ENCODE measurements around the gene PRKG1.

PRKG1 gene

DNA sequence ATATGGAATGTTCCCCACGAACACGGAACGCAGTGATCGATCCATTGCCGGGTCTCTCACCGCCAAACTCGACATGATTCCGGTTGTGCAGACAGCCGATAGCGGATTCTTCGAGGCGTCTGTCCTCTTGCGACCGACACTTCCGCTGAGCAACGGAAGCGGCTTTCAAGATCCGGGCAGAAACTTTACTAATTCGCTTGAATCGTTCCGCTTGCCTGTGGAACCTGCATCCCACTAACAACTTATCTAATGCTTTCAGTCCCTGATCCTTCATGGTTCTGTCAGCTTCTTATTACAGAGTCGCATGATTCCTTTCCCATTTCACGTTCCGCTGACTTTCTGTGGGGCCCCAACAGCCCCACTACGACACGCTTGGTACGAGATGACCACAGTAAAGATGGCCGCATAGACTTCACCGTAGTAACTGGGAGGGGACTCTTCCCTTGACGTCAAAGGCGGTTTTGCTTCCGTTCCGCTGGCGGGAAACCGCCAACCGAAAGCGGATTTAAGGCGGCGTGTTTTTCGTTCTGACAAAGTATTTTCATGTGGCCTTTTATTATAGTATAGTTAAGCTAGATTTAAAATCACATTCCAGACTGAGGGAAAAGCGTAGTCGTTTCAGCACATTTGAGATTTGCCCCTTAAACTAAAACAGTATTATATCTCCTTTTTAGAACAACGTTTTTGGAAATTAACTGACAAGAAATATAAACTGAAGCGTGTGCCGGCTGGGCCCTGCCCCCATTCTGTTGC is 625.4 kb downstream of the PRKG1 start, which contains the start of gene CSTF2T:
Gene CSTF2T (minus strand): TSS at position 121 of the 753 bp plus-strand sequence. CDS start 46 bp downstream, at position 75.
- FAIRE-seq (peak; percentile 95), DNase-seq (ENCODE audit: insufficient read length, low spot score) (no peak)
- TF ChIP-seq POLR2AphosphoS5 (IDR thresholded peaks at IDR 0.05; ENCODE audit: low read depth, low read length) (peak; percentile 86), PAX5 (IDR thresholded peaks at IDR 0.05; ENCODE audit: insufficient read depth, low read length, severe bottlenecking) (peak; percentile 33), POLR2A (IDR thresholded peaks at IDR 0.05; ENCODE audit: low read depth, low read length) (peak; percentile 87), SPI1 (IDR thresholded peaks at IDR 0.05; ENCODE audit: low read depth, low read length) (no peak), TAF1 (IDR thresholded peaks at IDR 0.05; ENCODE audit: low read depth, low read length) (peak; percentile 85), POU2F2 (IDR thresholded peaks at IDR 0.05; ENCODE audit: low read depth, low read length) (peak; percentile 46; the same call in 1 of the 2 replicates)

GRCh38 chr10:51700228-51700817 is 626.0 kb downstream of the PRKG1 start:
- TF ChIP-seq PAX5 (IDR thresholded peaks at IDR 0.05; ENCODE audit: insufficient read depth, low read length, severe bottlenecking) = no peak
- no peak for TF ChIP-seq POU2F2 (IDR thresholded peaks at IDR 0.05; ENCODE audit: low read depth, low read length)
- TF ChIP-seq POLR2AphosphoS5 (IDR thresholded peaks at IDR 0.05; ENCODE audit: low read depth, low read length) = no peak
- no peak for TF ChIP-seq SPI1 (IDR thresholded peaks at IDR 0.05; ENCODE audit: low read depth, low read length)
- TF ChIP-seq POLR2A (IDR thresholded peaks at IDR 0.05; ENCODE audit: low read depth, low read length) = no peak
- no peak for TF ChIP-seq TAF1 (IDR thresholded peaks at IDR 0.05; ENCODE audit: low read depth, low read length)
- no peak for DNase-seq (ENCODE audit: insufficient read length, low spot score)
- no peak for FAIRE-seq

DNA sequence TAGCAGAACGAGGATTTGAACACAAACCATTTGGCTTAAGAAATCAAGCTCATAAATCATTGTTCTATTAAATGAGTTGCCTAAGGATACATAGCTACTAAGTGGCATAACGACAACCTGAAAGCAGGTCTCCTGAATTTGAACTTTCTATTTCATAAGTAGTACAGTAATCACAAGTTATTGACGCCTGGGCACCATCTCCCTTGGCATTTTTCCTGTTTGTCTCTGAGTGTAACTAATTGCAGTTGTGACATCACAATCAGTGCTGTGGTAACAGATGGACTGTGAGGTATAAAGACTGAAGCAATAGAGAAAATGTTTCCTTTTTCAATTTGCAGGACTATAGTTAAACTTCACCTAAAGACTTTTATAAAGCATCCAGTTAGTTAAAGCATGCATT is 631.5 kb downstream of the PRKG1 start:
- DNase-seq (ENCODE audit: insufficient read length, low spot score) = no peak
- no peak for FAIRE-seq
- no peak for TF ChIP-seq POU2F2 (IDR thresholded peaks at IDR 0.05; ENCODE audit: low read depth, low read length)
- TF ChIP-seq POLR2AphosphoS5 (IDR thresholded peaks at IDR 0.05; ENCODE audit: low read depth, low read length) = no peak
- no peak for TF ChIP-seq SPI1 (IDR thresholded peaks at IDR 0.05; ENCODE audit: low read depth, low read length)
- TF ChIP-seq TAF1 (IDR thresholded peaks at IDR 0.05; ENCODE audit: low read depth, low read length) = no peak
- no peak for TF ChIP-seq POLR2A (IDR thresholded peaks at IDR 0.05; ENCODE audit: low read depth, low read length)
- TF ChIP-seq PAX5 (IDR thresholded peaks at IDR 0.05; ENCODE audit: insufficient read depth, low read length, severe bottlenecking) = no peak

- no peak for DNase-seq (ENCODE audit: insufficient read length, low spot score)
- FAIRE-seq = no peak
- TF ChIP-seq POLR2AphosphoS5 (IDR thresholded peaks at IDR 0.05; ENCODE audit: low read depth, low read length) (no peak), SPI1 (IDR thresholded peaks at IDR 0.05; ENCODE audit: low read depth, low read length) (no peak), PAX5 (IDR thresholded peaks at IDR 0.05; ENCODE audit: insufficient read depth, low read length, severe bottlenecking) (no peak), POLR2A (IDR thresholded peaks at IDR 0.05; ENCODE audit: low read depth, low read length) (no peak), TAF1 (IDR thresholded peaks at IDR 0.05; ENCODE audit: low read depth, low read length) (no peak), POU2F2 (IDR thresholded peaks at IDR 0.05; ENCODE audit: low read depth, low read length) (no peak)
These were observed 631.9 kb downstream of the PRKG1 start for GRCh38 chr10:51706225-51706624.

DNA sequence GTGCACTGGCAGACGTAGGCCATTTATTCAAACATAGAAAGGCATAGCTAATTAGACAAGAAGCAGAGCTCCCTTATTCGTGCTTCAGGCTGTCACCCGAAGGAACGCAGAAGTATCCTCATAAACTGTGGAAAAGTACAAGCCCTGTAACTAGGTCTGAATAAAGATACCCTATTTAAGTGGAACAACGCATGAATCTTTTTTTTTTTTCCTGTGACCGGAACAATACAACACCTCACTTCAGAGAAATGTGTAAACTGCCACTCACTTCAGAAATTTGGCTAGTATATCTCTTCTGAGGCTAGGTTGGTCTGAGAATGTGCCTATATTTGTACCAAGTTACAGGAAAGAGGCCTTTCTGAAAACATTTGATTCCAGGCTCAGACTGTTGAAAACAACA is 633.1 kb downstream of the PRKG1 start:
- DNase-seq (ENCODE audit: insufficient read length, low spot score) (no peak), FAIRE-seq (no peak)
- TF ChIP-seq POLR2AphosphoS5 (IDR thresholded peaks at IDR 0.05; ENCODE audit: low read depth, low read length) (no peak), POU2F2 (IDR thresholded peaks at IDR 0.05; ENCODE audit: low read depth, low read length) (no peak), POLR2A (IDR thresholded peaks at IDR 0.05; ENCODE audit: low read depth, low read length) (no peak), SPI1 (IDR thresholded peaks at IDR 0.05; ENCODE audit: low read depth, low read length) (no peak), TAF1 (IDR thresholded peaks at IDR 0.05; ENCODE audit: low read depth, low read length) (no peak), PAX5 (IDR thresholded peaks at IDR 0.05; ENCODE audit: insufficient read depth, low read length, severe bottlenecking) (no peak)

DNA sequence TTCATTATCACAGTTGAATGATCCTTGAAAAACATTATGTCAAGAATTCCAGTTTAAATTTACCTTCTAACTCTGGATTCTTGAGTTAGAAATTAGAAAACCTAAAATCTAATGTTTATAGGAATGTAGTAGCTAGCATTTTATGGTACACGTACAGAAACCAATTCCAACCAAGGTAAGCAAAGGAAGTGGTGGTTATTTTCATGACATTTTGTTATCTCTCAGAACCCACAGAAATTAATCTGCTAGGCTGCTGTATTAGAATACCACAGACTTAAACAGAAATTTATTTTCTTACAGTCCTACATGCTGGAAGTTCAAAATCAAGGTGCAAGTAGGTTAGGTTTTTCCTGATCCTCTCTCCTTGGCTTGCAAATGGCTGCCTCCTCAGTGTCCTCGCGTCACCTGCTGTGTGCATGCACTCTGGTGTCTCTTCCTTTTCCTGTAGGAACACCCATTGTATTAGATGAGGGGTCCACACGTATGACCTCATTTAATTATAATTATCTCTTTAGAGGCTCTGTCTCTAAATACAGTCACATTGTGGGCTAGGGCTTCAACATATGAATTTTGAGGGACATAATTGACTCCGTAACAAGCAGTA is 633.6 kb downstream of the PRKG1 start:
- no peak for FAIRE-seq
- DNase-seq (ENCODE audit: insufficient read length, low spot score) = no peak
- TF ChIP-seq POU2F2 (IDR thresholded peaks at IDR 0.05; ENCODE audit: low read depth, low read length) (no peak), POLR2AphosphoS5 (IDR thresholded peaks at IDR 0.05; ENCODE audit: low read depth, low read length) (no peak), PAX5 (IDR thresholded peaks at IDR 0.05; ENCODE audit: insufficient read depth, low read length, severe bottlenecking) (no peak), SPI1 (IDR thresholded peaks at IDR 0.05; ENCODE audit: low read depth, low read length) (no peak), POLR2A (IDR thresholded peaks at IDR 0.05; ENCODE audit: low read depth, low read length) (no peak), TAF1 (IDR thresholded peaks at IDR 0.05; ENCODE audit: low read depth, low read length) (no peak)

DNA sequence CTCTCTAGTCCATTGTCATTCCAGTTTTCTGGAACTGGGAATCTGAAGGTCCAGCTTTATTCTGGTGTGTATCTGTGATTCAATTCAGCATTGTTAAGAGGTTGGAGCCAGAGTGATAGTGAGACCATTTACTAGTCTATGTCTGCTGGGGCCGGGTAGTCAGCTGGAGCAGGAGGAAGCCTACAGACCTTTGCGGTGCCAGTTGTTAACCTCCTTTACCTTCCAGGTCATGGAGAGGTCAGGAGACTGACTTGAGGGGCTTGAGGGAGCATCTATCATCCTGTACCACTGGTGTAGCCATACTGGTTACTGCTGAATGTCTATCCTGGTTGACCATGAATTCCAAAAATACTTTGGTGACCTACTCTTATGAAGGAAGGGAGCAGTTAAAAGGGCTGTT is 634.3 kb downstream of the PRKG1 start:
- TF ChIP-seq TAF1 (IDR thresholded peaks at IDR 0.05; ENCODE audit: low read depth, low read length) (no peak), POU2F2 (IDR thresholded peaks at IDR 0.05; ENCODE audit: low read depth, low read length) (no peak), POLR2AphosphoS5 (IDR thresholded peaks at IDR 0.05; ENCODE audit: low read depth, low read length) (no peak), SPI1 (IDR thresholded peaks at IDR 0.05; ENCODE audit: low read depth, low read length) (no peak), POLR2A (IDR thresholded peaks at IDR 0.05; ENCODE audit: low read depth, low read length) (no peak), PAX5 (IDR thresholded peaks at IDR 0.05; ENCODE audit: insufficient read depth, low read length, severe bottlenecking) (no peak)
- no peak for FAIRE-seq
- DNase-seq (ENCODE audit: insufficient read length, low spot score) = no peak

DNA sequence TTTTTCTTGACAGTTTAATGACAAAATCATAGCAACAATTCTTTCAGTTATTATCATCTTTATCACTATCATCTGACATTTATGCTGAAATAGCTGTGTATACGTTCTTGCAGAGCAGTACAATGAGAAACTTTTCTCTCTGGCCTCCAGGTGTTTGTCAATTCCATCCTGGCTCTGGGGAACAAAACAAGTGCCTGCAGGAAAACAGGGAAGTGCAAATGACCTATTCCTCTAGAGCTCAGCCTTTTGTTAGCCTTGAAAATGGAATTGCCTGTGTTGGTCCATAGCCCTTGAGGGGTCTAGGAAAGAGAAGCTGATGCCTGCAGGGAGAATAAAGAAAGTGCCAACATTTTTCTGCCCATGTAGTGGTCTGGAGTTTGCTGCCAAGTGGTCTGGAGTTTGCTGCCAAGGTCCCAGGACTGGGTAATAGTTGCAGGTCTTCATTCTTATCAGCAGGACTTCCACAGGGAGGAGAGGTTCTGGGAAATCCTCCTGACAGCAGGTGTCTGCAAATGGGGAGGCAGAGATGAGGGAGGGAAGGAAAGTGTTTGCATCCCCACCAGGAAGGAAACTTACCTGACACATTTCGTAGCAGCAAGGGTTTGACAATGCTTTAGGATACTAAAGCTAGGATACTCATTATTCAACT is 635.2 kb downstream of the PRKG1 start:
- no peak for FAIRE-seq
- DNase-seq (ENCODE audit: insufficient read length, low spot score) = no peak
- TF ChIP-seq POLR2AphosphoS5 (IDR thresholded peaks at IDR 0.05; ENCODE audit: low read depth, low read length) (no peak), TAF1 (IDR thresholded peaks at IDR 0.05; ENCODE audit: low read depth, low read length) (no peak), POLR2A (IDR thresholded peaks at IDR 0.05; ENCODE audit: low read depth, low read length) (no peak), SPI1 (IDR thresholded peaks at IDR 0.05; ENCODE audit: low read depth, low read length) (no peak), PAX5 (IDR thresholded peaks at IDR 0.05; ENCODE audit: insufficient read depth, low read length, severe bottlenecking) (no peak), POU2F2 (IDR thresholded peaks at IDR 0.05; ENCODE audit: low read depth, low read length) (no peak)

Measured in GM12891 (cell line).